A673 (cell line): Measurements from ENCODE around the gene C5orf52. TPM values are rescaled to one million over a fixed set of nuclear protein-coding genes. Genes with fewer than 3 reads are reported as not detected.

Source experiments
- Bru-seq: library from RNA; stranded (reverse); fragments of 400-500 nt; gene quantifications from one replicate; lab custom pipeline; 2021; lab: Mats Ljungman, UMichigan
- BruChase-seq, 2 experiments: library from RNA; stranded (reverse); fragments of 400-500 nt; gene quantifications; one replicate each; lab custom pipeline; 2021; lab: Mats Ljungman, UMichigan
- BruUV-seq: library from RNA; stranded (reverse); fragments of 400-500 nt; replicated peaks from 2 replicates; lab custom pipeline; 2021; lab: Mats Ljungman, UMichigan
- CTCF ChIA-PET: fragments of 300-600 bp; sonication (Branson Sonifier 250); formaldehyde crosslinking; loops from one replicate; lab custom pipeline; 2022; ENCODE audit warnings: antibody characterized with exemption; lab: Charles Lee
- POLR2A ChIA-PET: fragments of 300-600 bp; sonication (Branson Sonifier 250); formaldehyde crosslinking; loops from one replicate; lab custom pipeline; 2022; ENCODE audit warnings: antibody characterized with exemption; ENCODE audit not compliant: low non-redundant PET; lab: Charles Lee
- DNase-seq: peaks from one replicate; pipeline ENCODE4 v3.0.0-alpha.2; 2015; ENCODE audit warnings: low spot score
- H3K27ac ChIP-seq: fragments of 200-600 bp; sonication (generic); 2 replicates; pipeline ENCODE4 v1.5.1; 2016; ENCODE audit warnings: mixed run types, low read depth, mild to moderate bottlenecking, mixed read lengths, antibody characterized with exemption, low read length; ENCODE audit not compliant: poor library complexity, severe bottlenecking
- H3K27me3 ChIP-seq: fragments of 200-600 bp; sonication (generic); replicated peaks from 2 replicates; pipeline ENCODE4 v1.6.1; 2017; ENCODE audit warnings: mixed run types, low read depth, mild to moderate bottlenecking, mixed read lengths, antibody characterized with exemption, low read length; ENCODE audit not compliant: insufficient read depth, poor library complexity
- H3K36me3 ChIP-seq: fragments of 200-600 bp; sonication (generic); 2 replicates; pipeline ENCODE4 v1.6.1; 2016; ENCODE audit warnings: mixed run types, mild to moderate bottlenecking, mixed read lengths, antibody characterized with exemption, low read length; ENCODE audit not compliant: insufficient read depth, poor library complexity, severe bottlenecking
- H3K4me1 ChIP-seq: fragments of 200-600 bp; sonication (generic); 2 replicates; pipeline ENCODE4 v1.6.1; 2017; ENCODE audit warnings: mixed run types, mild to moderate bottlenecking, mixed read lengths, antibody characterized with exemption, low read length; ENCODE audit not compliant: insufficient read depth, poor library complexity, severe bottlenecking
- H3K4me3 ChIP-seq: fragments of 200-600 bp; sonication (generic); 2 replicates; pipeline ENCODE4 v1.5.1; 2016; ENCODE audit warnings: low read depth, mixed run types, mild to moderate bottlenecking, mixed read lengths, low read length; ENCODE audit not compliant: poor library complexity, severe bottlenecking
- H3K9me3 ChIP-seq: fragments of 200-600 bp; sonication (generic); 2 replicates; pipeline ENCODE4 v1.6.1; 2016; ENCODE audit warnings: mixed run types, low read depth, mild to moderate bottlenecking, mixed read lengths, antibody characterized with exemption, low read length; ENCODE audit not compliant: poor library complexity, severe bottlenecking
- CTCF ChIP-seq: fragments of 300-800, 200-600 bp; sonication (generic); conservative IDR thresholded peaks from 2 replicates; pipeline ENCODE4 v1.5.1; 2017; ENCODE audit warnings: low read depth, mild to moderate bottlenecking, antibody characterized with exemption, low read length, moderate library complexity, mixed read lengths
- EZH2 ChIP-seq: fragments of 200-600 bp; sonication (generic); IDR thresholded peaks from 2 replicates; pipeline ENCODE4 v1.6.1; 2017; ENCODE audit warnings: borderline replicate concordance, low read depth, mild to moderate bottlenecking, mixed read lengths, antibody characterized with exemption, low read length; ENCODE audit not compliant: poor library complexity, severe bottlenecking
- intact Hi-C: fragments of 100-400 bp; cut with micrococcal nuclease; formaldehyde crosslinking; loops from one replicate; pipeline ENCODE4 v1.10.0; 2022; ENCODE audit not compliant: unreplicated experiment
- long read RNA-seq: library from polyadenylated mRNA; stranded (forward); transcript quantifications from one replicate; pipeline ENCODE4 v2.0.0, GENCODE V29; 2022
- total RNA-seq: library from RNA; stranded (reverse); gene quantifications from 2 replicates; pipeline ENCODE4 v1.2.3, GENCODE V29; 2021

Gene C5orf52
- not detected in 2 replicates for total RNA-seq
- Bru-seq, nascent RNA: percentile 9 among the genes with signal in this experiment
- not detected for BruChase-seq, experiment 1, labeled RNA remaining after a 2-hour chase
- BruChase-seq, experiment 2, labeled RNA remaining after a 6-hour chase: not detected
- long read RNA-seq: 0 reads

GRCh38 chr5:157670662-157671591 lies at the start of gene C5orf52:
Gene C5orf52, plus strand, starts transcription at chr5:157671533. Its CDS starts 82 bp downstream, at chr5:157671615.
- ChIA-PET POLR2A (no interaction called here), CTCF (interaction anchor here (1.7 kb wide), 1 partner anchor 73 kb away, joined by 5 read pairs; the partner anchor contains the start of gene LSM11)
- Histone ChIP-seq H3K27me3 (peaks cover 10% of the 10 kb centered on the region), H3K4me1 (peaks cover 7% of the 10 kb centered on the region), H3K36me3 (no peaks in the 10 kb centered on the region), H3K27ac (no peak within 1 kb of the TSS), H3K4me3 (peak within 1 kb of the TSS; percentile 47), H3K9me3 (no peaks in the 10 kb centered on the region)
- intact Hi-C loops: loop anchor here (2.0 to 5.0 kb wide), 2 partner anchors 46 to 72 kb away; partner anchors contain the start of gene LSM11
- no TSS peak for BruUV-seq
- peak; percentile 37 for DNase-seq
- TF ChIP-seq EZH2 (no peak), CTCF (no peak)

GRCh38 chr5:157624144-157624543 lies 47.2 kb upstream of the C5orf52 start:
- Histone ChIP-seq H3K27ac (no peak overlapping the region), H3K9me3 (no peaks in the 10 kb centered on the region), H3K4me3 (no peak overlapping the region), H3K27me3 (peaks cover 3% of the 10 kb centered on the region), H3K4me1 (no peaks in the 10 kb centered on the region), H3K36me3 (no peaks in the 10 kb centered on the region)
- POLR2A ChIA-PET: no interaction called here
- no peak for DNase-seq
- no TSS peak for BruUV-seq
- intact Hi-C loops: no loop called here
- TF ChIP-seq CTCF (no peak), EZH2 (no peak)
- CTCF ChIA-PET: no interaction called here

GRCh38 chr5:157626831-157627230 lies 44.5 kb upstream of the C5orf52 start:
- Histone ChIP-seq H3K27ac (no peak overlapping the region), H3K9me3 (no peaks in the 10 kb centered on the region), H3K36me3 (no peaks in the 10 kb centered on the region), H3K27me3 (peaks cover 3% of the 10 kb centered on the region), H3K4me3 (no peak overlapping the region), H3K4me1 (no peaks in the 10 kb centered on the region)
- POLR2A ChIA-PET: no interaction called here
- no peak for TF ChIP-seq CTCF
- no peak for TF ChIP-seq EZH2
- intact Hi-C loops: no loop called here
- BruUV-seq: no TSS peak
- CTCF ChIA-PET: no interaction called here
- no peak for DNase-seq
